IMR-90 (cell line): ENCODE data around the gene DDIAS.
A peak's percentile ranks its signal among the peaks of the same experiment; 100 is the strongest.

Source experiments
- CEBPB ChIP-seq: IDR thresholded peaks from 2 replicates; pipeline ENCODE4 v1.6.1; 2012; ENCODE audit warnings: low read depth, low read length, improper control_type of control experiment
- MAFK ChIP-seq: IDR thresholded peaks from 2 replicates; pipeline ENCODE4 v1.6.1; 2012; ENCODE audit warnings: low read depth, low read length, improper control_type of control experiment
- MAZ ChIP-seq: IDR thresholded peaks from 2 replicates; pipeline ENCODE4 v1.6.1; 2012; ENCODE audit warnings: low read depth, mild to moderate bottlenecking, low read length, improper control_type of control experiment, moderate library complexity, borderline replicate concordance
- POLR2A ChIP-seq: IDR thresholded peaks from 2 replicates; pipeline ENCODE4 v1.6.1; 2012; ENCODE audit warnings: mild to moderate bottlenecking, low read depth, low read length
- RCOR1 ChIP-seq: IDR thresholded peaks from 2 replicates; pipeline ENCODE4 v1.6.1; 2012; ENCODE audit warnings: mild to moderate bottlenecking, low read length, improper control_type of control experiment; ENCODE audit not compliant: insufficient replicate concordance
- TF ChIP-seq, protein P1 (sequence below): conservative IDR thresholded peaks from 2 replicates; pipeline ENCODE4 v1.5.1; 2012; ENCODE audit warnings: mild to moderate bottlenecking, low read depth, low read length, improper control_type of control experiment
- TF ChIP-seq, protein P2 (sequence below): fragments of 150-350 bp; IDR thresholded peaks from 2 replicates; pipeline ENCODE4 v1.6.1; 2017; ENCODE audit warnings: mild to moderate bottlenecking, antibody characterized with exemption, low read length, low read depth
- TF ChIP-seq, protein P3 (sequence below): fragments of 150-350 bp; IDR thresholded peaks from 2 replicates; pipeline ENCODE4 v1.6.1; 2016; ENCODE audit warnings: low read depth, mild to moderate bottlenecking, low read length, moderate library complexity, borderline replicate concordance

DNA sequence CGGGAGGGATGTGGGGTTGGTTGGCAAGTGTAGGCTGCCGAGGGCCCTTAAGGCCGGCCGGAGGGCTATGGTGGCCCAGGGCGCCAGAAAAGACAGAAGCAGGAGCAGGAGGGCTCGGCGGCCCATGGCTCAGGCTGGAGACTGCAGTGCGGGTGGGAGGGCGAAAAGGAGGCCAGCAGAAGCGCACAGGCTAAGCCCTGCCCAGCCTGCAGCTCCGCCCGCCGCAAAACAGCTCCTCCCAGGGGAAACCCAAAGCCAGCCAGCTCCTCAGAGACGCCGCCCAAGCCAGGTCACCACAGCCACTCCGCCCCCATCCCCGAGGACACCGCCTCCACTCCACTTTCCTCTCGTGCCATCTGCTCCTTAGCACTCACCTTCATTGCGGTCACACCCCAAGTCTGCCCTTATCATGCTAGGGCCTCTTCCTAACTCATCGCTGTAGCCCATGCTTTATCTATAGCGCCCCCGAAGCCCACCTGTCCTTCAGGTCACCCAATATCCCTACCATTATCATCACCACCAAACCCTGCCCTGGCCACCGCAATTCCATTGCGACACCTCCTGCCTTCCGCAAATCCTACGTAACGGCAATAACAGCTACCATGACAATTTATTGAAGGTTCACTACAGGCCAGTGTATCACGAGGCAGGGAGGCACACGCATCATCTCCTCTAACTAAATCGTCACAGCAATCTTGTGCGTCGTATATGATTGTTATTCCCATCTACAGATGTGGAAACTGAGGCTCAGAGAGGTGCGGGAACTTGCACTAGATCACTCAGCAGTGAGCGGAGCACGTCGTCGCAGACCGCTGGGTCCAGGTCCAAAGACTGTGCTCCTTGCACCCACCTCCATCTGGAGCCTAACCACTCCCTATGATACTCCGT lies 1.0 kb upstream of the DDIAS start, which contains the start of gene PRCP:
- TF ChIP-seq POLR2A = peak; percentile 63
- TF ChIP-seq, protein P1, sequence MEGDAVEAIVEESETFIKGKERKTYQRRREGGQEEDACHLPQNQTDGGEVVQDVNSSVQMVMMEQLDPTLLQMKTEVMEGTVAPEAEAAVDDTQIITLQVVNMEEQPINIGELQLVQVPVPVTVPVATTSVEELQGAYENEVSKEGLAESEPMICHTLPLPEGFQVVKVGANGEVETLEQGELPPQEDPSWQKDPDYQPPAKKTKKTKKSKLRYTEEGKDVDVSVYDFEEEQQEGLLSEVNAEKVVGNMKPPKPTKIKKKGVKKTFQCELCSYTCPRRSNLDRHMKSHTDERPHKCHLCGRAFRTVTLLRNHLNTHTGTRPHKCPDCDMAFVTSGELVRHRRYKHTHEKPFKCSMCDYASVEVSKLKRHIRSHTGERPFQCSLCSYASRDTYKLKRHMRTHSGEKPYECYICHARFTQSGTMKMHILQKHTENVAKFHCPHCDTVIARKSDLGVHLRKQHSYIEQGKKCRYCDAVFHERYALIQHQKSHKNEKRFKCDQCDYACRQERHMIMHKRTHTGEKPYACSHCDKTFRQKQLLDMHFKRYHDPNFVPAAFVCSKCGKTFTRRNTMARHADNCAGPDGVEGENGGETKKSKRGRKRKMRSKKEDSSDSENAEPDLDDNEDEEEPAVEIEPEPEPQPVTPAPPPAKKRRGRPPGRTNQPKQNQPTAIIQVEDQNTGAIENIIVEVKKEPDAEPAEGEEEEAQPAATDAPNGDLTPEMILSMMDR = no peak
- TF ChIP-seq, protein P2, sequence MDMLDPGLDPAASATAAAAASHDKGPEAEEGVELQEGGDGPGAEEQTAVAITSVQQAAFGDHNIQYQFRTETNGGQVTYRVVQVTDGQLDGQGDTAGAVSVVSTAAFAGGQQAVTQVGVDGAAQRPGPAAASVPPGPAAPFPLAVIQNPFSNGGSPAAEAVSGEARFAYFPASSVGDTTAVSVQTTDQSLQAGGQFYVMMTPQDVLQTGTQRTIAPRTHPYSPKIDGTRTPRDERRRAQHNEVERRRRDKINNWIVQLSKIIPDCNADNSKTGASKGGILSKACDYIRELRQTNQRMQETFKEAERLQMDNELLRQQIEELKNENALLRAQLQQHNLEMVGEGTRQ = no peak; the same call in 1 of the 2 replicates
- TF ChIP-seq MAFK = no peak
- TF ChIP-seq RCOR1 = peak; percentile 69
- TF ChIP-seq, protein P3, sequence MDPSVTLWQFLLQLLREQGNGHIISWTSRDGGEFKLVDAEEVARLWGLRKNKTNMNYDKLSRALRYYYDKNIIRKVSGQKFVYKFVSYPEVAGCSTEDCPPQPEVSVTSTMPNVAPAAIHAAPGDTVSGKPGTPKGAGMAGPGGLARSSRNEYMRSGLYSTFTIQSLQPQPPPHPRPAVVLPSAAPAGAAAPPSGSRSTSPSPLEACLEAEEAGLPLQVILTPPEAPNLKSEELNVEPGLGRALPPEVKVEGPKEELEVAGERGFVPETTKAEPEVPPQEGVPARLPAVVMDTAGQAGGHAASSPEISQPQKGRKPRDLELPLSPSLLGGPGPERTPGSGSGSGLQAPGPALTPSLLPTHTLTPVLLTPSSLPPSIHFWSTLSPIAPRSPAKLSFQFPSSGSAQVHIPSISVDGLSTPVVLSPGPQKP = no peak
- TF ChIP-seq CEBPB = peak; percentile 94
- no peak; the same call in 1 of the 2 replicates for TF ChIP-seq MAZ
